ENCODE measurements around the gene PIK3AP1.

PIK3AP1 gene

GRCh38 chr10:96678725-96679124 is 41.6 kb downstream of the PIK3AP1 start:
- Histone ChIP-seq H3K18ac (ENCODE audit: low read depth in 1 of 2, low read length in 2 of 2) (no peak overlapping the region), H3K4me2 (ENCODE audit: low read length, poor library complexity, severe bottlenecking) (no peak overlapping the region), H2BK120ac (ENCODE audit: low read depth, low read length) (no peak overlapping the region), H3K27me3 (ENCODE audit: control insufficient read depth in 1 of 2, insufficient read depth in 1 of 2, low read length in 2 of 2) (peaks cover 0 to 6% of the 10 kb centered on the region in 2 experiments), H2AK5ac (ENCODE audit: low read length, severe bottlenecking) (no peak overlapping the region), H2AFZ (ENCODE audit: low read depth, low read length) (no peak overlapping the region), H2BK15ac (ENCODE audit: low read depth, poor library complexity, severe bottlenecking) (no peak overlapping the region), H3K23ac (ENCODE audit: low read length in 2 of 2) (no peak overlapping the region), H3K27ac (ENCODE audit: low read length, poor library complexity, severe bottlenecking) (no peak overlapping the region), H3K36me3 (ENCODE audit: control insufficient read depth in 1 of 2, insufficient read depth in 2 of 2, low read depth in 1 of 2, low read length in 2 of 2) (no peaks in the 10 kb centered on the region), H3K14ac (ENCODE audit: low read length in 2 of 2) (no peak overlapping the region), H3K4me1 (ENCODE audit: control insufficient read depth, insufficient read depth, low read depth, low read length) (peaks cover 7% of the 10 kb centered on the region), H3K9me3 (ENCODE audit: control insufficient read depth, low read length) (no peaks in the 10 kb centered on the region), H4K8ac (ENCODE audit: low read length) (no peak overlapping the region), H3K9ac (ENCODE audit: low read length) (no peak overlapping the region), H3K79me1 (replicated peaks; ENCODE audit: low read length, poor library complexity, severe bottlenecking) (no peaks in the 10 kb centered on the region), H2BK5ac (ENCODE audit: low read depth, low read length, poor library complexity, severe bottlenecking) (no peak overlapping the region), H2BK12ac (ENCODE audit: low read length in 2 of 2) (no peak overlapping the region), H3K4ac (ENCODE audit: low read depth in 1 of 2, low read length in 2 of 2) (no peak overlapping the region), H3K4me3 (ENCODE audit: insufficient read depth in 1 of 2, low read depth in 1 of 2, low read length in 2 of 2) (no peak overlapping the region), H4K91ac (ENCODE audit: low read length) (no peak overlapping the region)
- WGBS: 57% methylated on average over 1 of the region's 1 CpG
- no peak for DNase-seq

DNA sequence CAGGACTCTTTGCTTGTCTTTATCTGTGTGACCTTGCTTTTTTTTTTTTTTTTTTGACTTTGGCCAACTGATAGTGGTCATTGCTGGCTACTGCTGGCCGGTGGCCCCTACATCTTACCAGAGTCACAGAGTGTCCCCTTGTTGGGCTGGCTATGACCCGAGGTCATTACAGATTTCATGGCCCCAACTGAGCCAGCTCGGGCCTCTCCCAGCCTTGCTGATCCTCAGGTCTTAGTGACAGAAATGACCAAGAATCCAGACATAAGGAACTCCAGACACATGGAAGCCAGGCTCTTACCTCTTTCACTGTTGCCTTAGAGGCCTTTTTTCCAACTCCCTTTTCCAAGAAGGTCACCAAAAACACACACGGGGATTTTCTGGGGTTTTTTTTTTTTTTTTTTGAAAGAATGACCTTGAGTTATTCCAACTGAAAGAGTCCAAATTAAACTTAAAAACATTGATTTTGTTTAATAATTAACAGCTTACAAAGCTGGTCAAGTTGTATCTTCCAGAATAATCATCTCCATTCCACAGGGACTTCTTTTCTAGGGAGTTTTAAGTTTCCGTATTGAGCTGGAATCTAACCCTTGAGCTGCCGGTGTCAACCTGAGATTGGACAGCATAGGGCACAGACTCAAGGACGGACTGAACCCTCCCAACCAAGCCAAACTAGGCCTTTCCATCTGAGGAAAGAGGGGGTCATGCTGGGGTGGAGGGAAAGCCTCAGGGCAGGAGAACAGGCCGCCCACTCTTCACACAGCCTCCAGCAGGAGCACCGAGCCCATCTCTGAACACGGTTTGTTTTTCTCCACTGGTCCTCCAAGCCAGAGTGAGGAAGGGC is 43.8 kb downstream of the PIK3AP1 start:
- H3K9me3 ChIP-seq (ENCODE audit: control insufficient read depth, low read length): no peaks in the 10 kb centered on the region
- no peak overlapping the region for H2BK15ac ChIP-seq (ENCODE audit: low read depth, poor library complexity, severe bottlenecking)
- no peak overlapping the region for H3K9ac ChIP-seq (ENCODE audit: low read length)
- DNase-seq: no peak
- H2AFZ ChIP-seq (ENCODE audit: low read depth, low read length): no peak overlapping the region
- H3K4me1 ChIP-seq (ENCODE audit: control insufficient read depth, insufficient read depth, low read depth, low read length): peaks cover 15% of the 10 kb centered on the region
- peak overlapping the region; percentile 5 for H2AK5ac ChIP-seq (ENCODE audit: low read length, severe bottlenecking)
- H3K23ac ChIP-seq (ENCODE audit: low read length in 2 of 2): no peak overlapping the region
- H2BK12ac ChIP-seq (ENCODE audit: low read length in 2 of 2): no peak overlapping the region
- H3K4me3 ChIP-seq (ENCODE audit: insufficient read depth in 1 of 2, low read depth in 1 of 2, low read length in 2 of 2): no peak overlapping the region
- H3K18ac ChIP-seq (ENCODE audit: low read depth in 1 of 2, low read length in 2 of 2): no peak overlapping the region
- 81% methylated on average over 8 of the region's 10 CpGs for WGBS
- no peaks in the 10 kb centered on the region for H3K79me1 ChIP-seq (replicated peaks; ENCODE audit: low read length, poor library complexity, severe bottlenecking)
- H3K36me3 ChIP-seq (ENCODE audit: control insufficient read depth in 1 of 2, insufficient read depth in 2 of 2, low read depth in 1 of 2, low read length in 2 of 2): no peaks in the 10 kb centered on the region
- no peak overlapping the region for H3K14ac ChIP-seq (ENCODE audit: low read length in 2 of 2)
- no peak overlapping the region for H2BK5ac ChIP-seq (ENCODE audit: low read depth, low read length, poor library complexity, severe bottlenecking)
- no peak overlapping the region for H4K91ac ChIP-seq (ENCODE audit: low read length)
- H3K4me2 ChIP-seq (ENCODE audit: low read length, poor library complexity, severe bottlenecking): no peak overlapping the region
- H4K8ac ChIP-seq (ENCODE audit: low read length): no peak overlapping the region
- H3K27me3 ChIP-seq (ENCODE audit: control insufficient read depth in 1 of 2, insufficient read depth in 1 of 2, low read length in 2 of 2): peaks cover 0 to 6% of the 10 kb centered on the region in 2 experiments
- H3K27ac ChIP-seq (ENCODE audit: low read length, poor library complexity, severe bottlenecking): no peak overlapping the region
- H2BK120ac ChIP-seq (ENCODE audit: low read depth, low read length): no peak overlapping the region
- H3K4ac ChIP-seq (ENCODE audit: low read depth in 1 of 2, low read length in 2 of 2): no peak overlapping the region

GRCh38 chr10:96675846-96676245 is 44.5 kb downstream of the PIK3AP1 start:
- Histone ChIP-seq H2BK12ac (ENCODE audit: low read length in 2 of 2) (no peak overlapping the region), H2AK5ac (ENCODE audit: low read length, severe bottlenecking) (peak overlapping the region; percentile 52), H4K91ac (ENCODE audit: low read length) (no peak overlapping the region), H4K8ac (ENCODE audit: low read length) (no peak overlapping the region), H2BK15ac (ENCODE audit: low read depth, poor library complexity, severe bottlenecking) (no peak overlapping the region), H3K9me3 (ENCODE audit: control insufficient read depth, low read length) (no peaks in the 10 kb centered on the region), H3K4me3 (ENCODE audit: insufficient read depth in 1 of 2, low read depth in 1 of 2, low read length in 2 of 2) (no peak overlapping the region), H3K14ac (ENCODE audit: low read length in 2 of 2) (no peak overlapping the region), H3K9ac (ENCODE audit: low read length) (no peak overlapping the region), H3K36me3 (ENCODE audit: control insufficient read depth in 1 of 2, insufficient read depth in 2 of 2, low read depth in 1 of 2, low read length in 2 of 2) (no peaks in the 10 kb centered on the region), H3K18ac (ENCODE audit: low read depth in 1 of 2, low read length in 2 of 2) (no peak overlapping the region), H3K4me2 (ENCODE audit: low read length, poor library complexity, severe bottlenecking) (no peak overlapping the region), H3K27me3 (ENCODE audit: control insufficient read depth in 1 of 2, insufficient read depth in 1 of 2, low read length in 2 of 2) (peaks cover 0 to 6% of the 10 kb centered on the region in 2 experiments), H2BK5ac (ENCODE audit: low read depth, low read length, poor library complexity, severe bottlenecking) (no peak overlapping the region), H3K4ac (ENCODE audit: low read depth in 1 of 2, low read length in 2 of 2) (no peak overlapping the region), H3K4me1 (ENCODE audit: control insufficient read depth, insufficient read depth, low read depth, low read length) (peaks cover 15% of the 10 kb centered on the region), H2AFZ (ENCODE audit: low read depth, low read length) (no peak overlapping the region), H3K79me1 (replicated peaks; ENCODE audit: low read length, poor library complexity, severe bottlenecking) (no peaks in the 10 kb centered on the region), H3K23ac (ENCODE audit: low read length in 2 of 2) (no peak overlapping the region), H2BK120ac (ENCODE audit: low read depth, low read length) (no peak overlapping the region), H3K27ac (ENCODE audit: low read length, poor library complexity, severe bottlenecking) (no peak overlapping the region)
- 83% methylated on average over 3 of the region's 3 CpGs for WGBS
- DNase-seq: no peak

GRCh38 chr10:96673318-96674099 is 46.8 kb downstream of the PIK3AP1 start:
- Histone ChIP-seq H3K4me3 (ENCODE audit: insufficient read depth in 1 of 2, low read depth in 1 of 2, low read length in 2 of 2) (peak overlapping the region in 1 of 2 experiments; percentile 39), H2BK12ac (ENCODE audit: low read length in 2 of 2) (no peak overlapping the region), H3K14ac (ENCODE audit: low read length in 2 of 2) (no peak overlapping the region), H3K9ac (ENCODE audit: low read length) (peak overlapping the region; percentile 40), H4K8ac (ENCODE audit: low read length) (no peak overlapping the region), H3K18ac (ENCODE audit: low read depth in 1 of 2, low read length in 2 of 2) (no peak overlapping the region), H2BK15ac (ENCODE audit: low read depth, poor library complexity, severe bottlenecking) (no peak overlapping the region), H4K91ac (ENCODE audit: low read length) (no peak overlapping the region), H2BK120ac (ENCODE audit: low read depth, low read length) (no peak overlapping the region), H3K4me1 (ENCODE audit: control insufficient read depth, insufficient read depth, low read depth, low read length) (peaks cover 15% of the 10 kb centered on the region), H3K27me3 (ENCODE audit: control insufficient read depth in 1 of 2, insufficient read depth in 1 of 2, low read length in 2 of 2) (no peaks in the 10 kb centered on the region), H3K9me3 (ENCODE audit: control insufficient read depth, low read length) (no peaks in the 10 kb centered on the region), H3K27ac (ENCODE audit: low read length, poor library complexity, severe bottlenecking) (peak overlapping the region; percentile 85), H3K79me1 (replicated peaks; ENCODE audit: low read length, poor library complexity, severe bottlenecking) (no peaks in the 10 kb centered on the region), H3K4ac (ENCODE audit: low read depth in 1 of 2, low read length in 2 of 2) (no peak overlapping the region), H3K4me2 (ENCODE audit: low read length, poor library complexity, severe bottlenecking) (no peak overlapping the region), H2BK5ac (ENCODE audit: low read depth, low read length, poor library complexity, severe bottlenecking) (peak overlapping the region; percentile 92), H2AK5ac (ENCODE audit: low read length, severe bottlenecking) (peak overlapping the region; percentile 96), H2AFZ (ENCODE audit: low read depth, low read length) (no peak overlapping the region), H3K36me3 (ENCODE audit: control insufficient read depth in 1 of 2, insufficient read depth in 2 of 2, low read depth in 1 of 2, low read length in 2 of 2) (no peaks in the 10 kb centered on the region), H3K23ac (ENCODE audit: low read length in 2 of 2) (no peak overlapping the region)
- DNase-seq: peak; percentile 49
- WGBS: 36% methylated on average over 9 of the region's 11 CpGs
